Left renal cortex interstitium (tissue), 4 donors: ENCODE measurements around the gene OR2AP1. TPM values are rescaled to one million over a fixed set of nuclear protein-coding genes. Genes with fewer than 3 reads are reported as not detected.
A peak's percentile ranks its signal among the peaks of the same experiment; 100 is the strongest.
"Not testable (repeated sequence)": the region's sequence is repeated elsewhere in the genome, so short reads cannot be mapped to it uniquely, and the experiment has no call there.

Experiments
- DNase-seq, 4 donors: peaks; one replicate each; pipeline ENCODE4 v3.0.0-alpha.2; 2013; ENCODE audit warnings: low read depth in 4 of 4, low spot score in 2 of 4, missing footprints in 1 of 4
- polyA plus RNA-seq, 4 donors: library from polyadenylated mRNA; unstranded; fragments of 120-200 nt; gene quantifications; one replicate each; pipeline ENCODE4 v1.2.1, GENCODE V29; 2013; ENCODE audit not compliant: insufficient read length in 4 of 4

The OR2AP1 gene
- polyA plus RNA-seq = not detected

DNA sequence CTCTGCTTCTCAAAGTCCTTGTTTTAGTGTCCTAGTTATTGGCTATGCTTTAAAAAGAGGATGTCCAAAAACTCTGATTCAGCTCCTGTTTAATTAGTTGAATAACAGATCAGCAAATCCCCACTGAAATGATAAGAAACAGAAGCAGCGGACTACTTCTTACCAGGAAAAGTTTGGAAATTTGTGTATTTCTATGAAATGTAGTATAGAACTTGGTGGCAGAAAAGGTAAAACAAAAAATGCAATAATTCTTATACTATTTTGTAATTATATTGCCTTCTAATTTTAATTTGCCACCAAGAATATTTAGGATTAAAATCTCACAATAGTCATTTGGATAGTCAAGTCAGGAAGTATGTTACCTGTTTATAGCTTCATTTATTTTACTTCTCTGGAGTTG is at the start of gene OR2AP1:
TSS of gene OR2AP1 (plus strand) at position 301 of the 400 bp plus-strand sequence. CDS start 1,947 bp downstream, outside the sequence.
- DNase-seq = no peak

- not testable (repeated sequence) for DNase-seq
Measured at GRCh38 chr12:55548235-55548634, 24.0 kb upstream of the OR2AP1 start.

GRCh38 chr12:55548756-55549155 is 23.5 kb upstream of the OR2AP1 start:
- no peak for DNase-seq

DNA sequence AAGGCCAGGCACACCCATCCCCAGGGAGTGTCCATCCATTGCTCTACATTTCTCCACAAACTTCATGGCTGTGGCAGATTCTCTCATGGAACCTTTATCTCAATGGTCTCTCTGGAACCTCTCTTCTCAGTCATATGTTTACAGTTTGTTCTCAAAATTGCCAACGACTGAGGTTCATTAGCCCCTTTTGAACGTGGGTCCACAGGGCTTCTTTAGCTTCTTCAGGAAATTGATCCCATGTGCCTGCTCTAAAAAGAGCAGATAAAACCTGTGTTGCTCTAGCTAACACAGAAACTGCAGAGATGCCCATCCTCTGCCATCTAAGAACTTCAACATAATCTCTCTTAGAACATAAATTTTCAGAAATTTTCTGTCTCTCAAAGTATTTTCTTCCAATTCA is 23.0 kb upstream of the OR2AP1 start, which contains the start of gene OR6C4:
TSS of gene OR6C4 (plus strand) at position 301 of the 400 bp plus-strand sequence. CDS start 1,625 bp downstream, outside the sequence.
- no peak for DNase-seq

GRCh38 chr12:55554296-55554695 is 18.0 kb upstream of the OR2AP1 start:
- DNase-seq = no peak

DNA sequence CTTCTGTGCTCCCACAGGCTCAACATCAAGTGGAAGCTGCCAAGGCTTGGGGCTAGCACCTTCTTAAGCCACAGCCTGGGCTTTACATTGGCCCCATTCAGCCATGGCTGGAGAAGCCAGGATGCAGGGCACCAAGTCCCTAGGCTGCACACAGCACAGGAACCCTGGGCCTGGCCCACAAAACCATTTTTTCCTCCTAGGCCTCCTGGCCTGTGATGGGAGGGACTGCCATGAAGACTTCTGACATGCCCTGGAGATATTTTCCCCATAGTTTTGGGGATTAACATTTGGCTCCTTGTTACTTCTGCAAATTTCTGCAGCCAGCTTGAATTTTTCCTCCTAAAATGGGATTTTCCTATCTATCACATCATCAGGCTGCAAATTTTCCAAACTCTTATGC is 2.2 kb upstream of the OR2AP1 start:
- not testable (repeated sequence) for DNase-seq

DNA sequence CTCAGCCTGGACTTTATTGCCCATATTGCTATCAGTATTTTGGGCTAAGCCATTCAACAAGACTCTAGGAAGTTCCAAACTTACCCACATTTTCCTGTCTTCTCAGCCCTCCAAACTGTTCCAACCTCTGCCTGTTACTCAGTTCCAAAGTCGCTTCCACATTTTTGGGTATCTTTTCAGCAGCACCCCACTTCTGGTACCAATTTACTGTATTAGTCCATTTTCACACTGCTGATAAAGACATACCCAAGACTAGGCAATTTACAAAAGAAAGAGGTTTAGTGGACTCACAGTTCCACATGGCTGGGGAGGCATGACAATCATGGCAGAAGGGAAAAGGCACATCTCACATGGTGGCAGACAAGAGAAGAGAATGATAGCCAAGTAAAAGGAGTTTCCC is 1.6 kb upstream of the OR2AP1 start:
- not testable (repeated sequence) for DNase-seq

DNA sequence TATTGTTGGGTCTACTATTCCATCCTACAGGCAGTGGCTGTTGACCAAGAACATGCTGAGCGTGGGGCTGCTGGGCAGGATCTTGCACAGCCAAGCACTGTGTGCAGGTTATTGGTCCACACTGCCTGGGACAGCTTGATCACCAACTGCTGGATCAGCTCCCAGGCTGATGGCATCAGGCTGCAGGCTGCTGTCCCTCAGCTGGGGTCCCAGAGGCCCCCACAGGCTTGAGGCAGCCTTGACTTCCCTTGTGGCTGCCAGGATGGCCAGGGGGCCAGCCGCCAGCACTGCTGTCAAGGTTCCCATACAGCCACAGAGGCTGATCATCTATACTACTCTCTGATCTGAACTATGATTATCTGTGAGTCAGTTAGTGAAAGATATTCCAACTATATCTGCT is 9.8 kb downstream of the OR2AP1 start:
- no peak for DNase-seq

GRCh38 chr12:55585817-55586216 is 13.5 kb downstream of the OR2AP1 start:
- no peak for DNase-seq

DNA sequence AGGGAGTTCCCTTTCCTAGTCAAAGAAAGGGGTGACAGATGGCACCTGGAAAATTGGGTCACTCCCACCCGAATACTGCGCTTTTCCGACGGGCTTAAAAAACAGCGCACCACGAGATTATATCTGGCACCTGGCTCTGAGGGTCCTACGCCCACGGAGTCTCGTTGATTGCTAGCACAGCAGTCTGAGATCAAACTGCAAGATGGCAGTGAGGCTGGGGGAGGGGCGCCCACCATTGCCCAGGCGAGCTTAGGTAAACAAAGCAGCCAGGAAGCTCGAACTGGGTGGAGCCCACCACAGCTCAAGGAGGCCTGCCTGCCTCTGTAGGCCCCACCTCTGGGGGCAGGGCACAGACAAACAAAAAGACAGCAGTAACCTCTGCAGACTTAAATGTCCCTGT is 17.9 kb downstream of the OR2AP1 start:
- not testable (repeated sequence) for DNase-seq

GRCh38 chr12:55607821-55608594 is 35.7 kb downstream of the OR2AP1 start:
- no peak for DNase-seq

DNA sequence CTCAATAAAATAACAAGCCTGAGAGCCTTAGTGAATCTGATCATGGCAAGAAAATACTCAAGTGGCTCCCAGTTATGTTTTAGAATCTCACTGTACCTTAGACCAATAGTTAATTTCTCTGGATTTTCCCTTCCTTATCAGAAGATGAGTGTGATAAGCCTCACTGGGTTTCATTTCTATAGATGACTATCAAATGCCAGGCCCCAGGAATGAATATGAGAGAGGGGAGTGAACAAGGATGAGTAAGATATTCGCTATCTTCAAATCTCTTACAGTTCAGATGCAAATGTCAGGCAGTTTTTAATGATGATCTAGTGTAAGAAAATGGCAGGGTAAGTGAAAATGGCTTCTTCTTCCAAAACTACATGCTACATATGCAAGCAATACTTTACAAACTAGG is 38.3 kb downstream of the OR2AP1 start:
- no peak for DNase-seq

DNA sequence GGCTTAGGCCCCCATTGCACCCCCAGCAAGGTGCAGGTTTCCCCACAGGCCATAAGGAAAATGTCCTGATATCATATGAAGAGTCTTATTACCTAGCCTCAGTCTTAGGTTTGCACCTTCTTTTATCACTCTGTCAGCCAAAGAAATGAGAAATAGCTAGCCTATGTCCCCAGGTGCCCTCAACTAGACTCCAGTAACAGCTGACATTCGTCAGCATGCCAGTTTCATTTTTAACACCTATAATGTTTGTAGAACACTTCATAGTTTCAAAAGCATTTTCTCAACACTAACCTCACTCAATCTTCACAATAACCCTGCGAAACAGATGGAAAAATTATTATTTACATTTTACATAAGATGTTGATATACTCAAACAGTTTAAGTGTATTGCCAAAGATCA is 40.4 kb downstream of the OR2AP1 start:
- no peak for DNase-seq

GRCh38 chr12:55614764-55615163 is 42.5 kb downstream of the OR2AP1 start:
- DNase-seq = no peak

DNA sequence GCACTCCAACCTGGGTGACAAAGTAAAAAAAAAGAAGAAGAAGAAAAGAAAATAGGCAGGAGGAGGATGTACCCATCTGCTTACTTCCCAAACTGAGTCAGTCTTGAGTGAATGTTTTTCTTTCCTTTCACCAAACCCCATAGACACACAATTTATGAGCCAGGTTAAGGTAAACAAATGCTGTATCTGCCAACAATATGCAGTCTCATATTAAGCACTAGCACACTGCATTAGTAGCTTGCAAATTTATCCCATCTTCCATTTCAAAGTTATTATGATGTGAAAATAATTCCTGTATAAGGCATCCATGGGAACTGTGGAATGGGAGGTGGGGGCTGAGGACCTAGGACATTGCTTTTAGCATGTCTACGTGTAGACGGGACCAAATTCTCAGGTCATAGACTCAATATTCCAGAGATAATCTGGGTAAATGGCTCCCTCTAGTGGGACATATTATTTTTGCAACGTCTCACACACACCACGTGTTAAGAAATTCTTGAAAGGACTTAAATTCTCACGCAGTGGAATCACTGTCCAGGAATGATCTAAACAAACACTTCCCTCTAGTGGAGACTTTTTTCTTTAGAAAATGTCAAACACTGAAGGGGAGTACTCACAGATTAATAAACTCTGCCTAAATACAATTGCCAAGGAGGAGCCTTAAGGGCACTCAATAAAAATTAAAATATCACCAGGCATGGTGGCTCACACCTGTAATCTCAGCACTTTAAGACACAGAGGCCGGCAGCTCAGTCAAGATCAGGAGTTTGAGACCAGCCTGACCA is 47.3 kb downstream of the OR2AP1 start:
- peak; percentile 77 to 94 (median 88) for DNase-seq

- no peak for DNase-seq
Measured at GRCh38 chr12:55624056-55624455, 51.8 kb downstream of the OR2AP1 start.

Other genes with a start within 250 kb of the OR2AP1 start
- gene OR6C3, start 241.7 kb upstream of the OR2AP1 start, polyA plus RNA-seq = not detected
- gene OR6C75, start 209.5 kb upstream of the OR2AP1 start, polyA plus RNA-seq = under 1 TPM in 1 of 4 donors, not detected in 3; 0.09 TPM
- gene OR6C65, start 171.9 kb upstream of the OR2AP1 start, polyA plus RNA-seq = not detected
- not detected for gene OR6C76, start 146.2 kb upstream of the OR2AP1 start, polyA plus RNA-seq
- not detected for gene OR6C2, start 128.4 kb upstream of the OR2AP1 start, polyA plus RNA-seq
- gene OR6C70, start 102.3 kb upstream of the OR2AP1 start, polyA plus RNA-seq = not detected
- not detected for gene OR6C68, start 80.1 kb upstream of the OR2AP1 start, polyA plus RNA-seq
- under 1 TPM in 1 of 4 donors, not detected in 3; 0.03 TPM for gene OR6C4, start 22.9 kb upstream of the OR2AP1 start, polyA plus RNA-seq
- gene OR10P1, start 64.4 kb downstream of the OR2AP1 start, polyA plus RNA-seq = not detected
- 10 to 100 TPM; 20.1 to 54.8 (median 33.9) TPM for gene ITGA7, start 135.4 kb downstream of the OR2AP1 start, polyA plus RNA-seq
- 100 to 1,000 TPM; 115 to 162 (median 121) TPM for gene BLOC1S1, start 143.6 kb downstream of the OR2AP1 start, polyA plus RNA-seq
- 10 to 100 TPM; 18.7 to 39.4 (median 30.1) TPM for gene RDH5, start 147.9 kb downstream of the OR2AP1 start, polyA plus RNA-seq
- gene CD63, start 156.5 kb downstream of the OR2AP1 start, polyA plus RNA-seq = 100 to 1,000 TPM; 607 to 729 (median 660) TPM
- 10 to 100 TPM; 18.2 to 29.2 (median 23.1) TPM for gene GDF11, start 170.7 kb downstream of the OR2AP1 start, polyA plus RNA-seq
- 100 to 1,000 TPM in 3 of 4 donors, 10 to 100 TPM in 1; 98.8 to 156 (median 114) TPM for gene SARNP, start 245.3 kb downstream of the OR2AP1 start, polyA plus RNA-seq
- gene ORMDL2, start 245.6 kb downstream of the OR2AP1 start, polyA plus RNA-seq = 10 to 100 TPM; 27.9 to 37.4 (median 31.0) TPM